GM18505 (cell line): Measurements from ENCODE around the gene CCDC117.
"Not testable (repeated sequence)": the region's sequence is repeated elsewhere in the genome, so short reads cannot be mapped to it uniquely, and the experiment has no call there.

Experiments
- ATAC-seq: cut with Tn5 transposase; IDR thresholded peaks from one replicate; pipeline ENCODE4 v1.9.1; 2021; ENCODE audit not compliant: unreplicated experiment
- POLR2A ChIP-seq: IDR thresholded peaks from 4 replicates; pipeline ENCODE4 v1.6.1; 2011; ENCODE audit warnings: borderline replicate concordance; ENCODE audit not compliant: insufficient read depth, insufficient read length; ENCODE audit errors: extremely low read depth

Gene CCDC117

DNA sequence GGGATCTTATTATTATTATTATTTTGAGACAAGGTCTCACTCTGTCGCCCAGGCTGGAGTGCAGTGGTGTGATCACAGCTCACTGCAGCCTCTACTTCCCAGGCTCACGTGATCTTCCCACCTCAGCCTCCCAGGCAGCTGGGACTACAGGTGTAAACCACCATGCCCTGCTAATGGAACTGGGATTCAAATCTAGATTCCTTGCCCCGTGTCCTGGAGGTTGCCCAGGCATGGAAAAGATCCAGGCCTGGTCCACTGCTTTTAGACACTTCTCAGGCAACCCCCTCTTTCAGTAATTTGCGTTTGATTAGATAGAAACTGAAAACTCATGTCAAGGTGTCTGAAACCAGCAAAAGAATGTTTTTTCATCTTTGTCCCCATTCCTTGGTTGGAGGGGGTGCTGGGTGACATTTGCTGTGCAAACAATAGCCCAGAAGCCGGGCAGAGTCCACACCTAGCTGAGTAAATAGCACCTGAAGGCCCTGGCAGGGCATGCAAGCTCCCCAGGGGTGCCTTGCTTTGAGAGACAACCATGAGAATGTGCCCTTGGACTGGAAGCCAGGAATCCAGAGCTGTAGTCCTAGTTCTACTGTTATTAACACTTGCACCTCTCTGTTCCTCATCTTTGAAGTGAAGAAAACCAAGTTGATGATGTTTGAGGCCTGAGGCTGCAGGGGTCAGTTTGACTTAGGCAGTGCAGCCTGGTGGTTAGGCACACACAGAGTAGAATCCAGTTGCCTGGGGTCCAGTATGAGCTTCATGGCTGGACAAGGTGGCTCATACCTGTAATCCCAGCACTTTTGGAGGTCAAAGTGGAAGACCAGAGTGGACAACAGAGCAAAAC is 47.0 kb downstream of the CCDC117 start:
- TF ChIP-seq POLR2A: no peak
- ATAC-seq: no peak

DNA sequence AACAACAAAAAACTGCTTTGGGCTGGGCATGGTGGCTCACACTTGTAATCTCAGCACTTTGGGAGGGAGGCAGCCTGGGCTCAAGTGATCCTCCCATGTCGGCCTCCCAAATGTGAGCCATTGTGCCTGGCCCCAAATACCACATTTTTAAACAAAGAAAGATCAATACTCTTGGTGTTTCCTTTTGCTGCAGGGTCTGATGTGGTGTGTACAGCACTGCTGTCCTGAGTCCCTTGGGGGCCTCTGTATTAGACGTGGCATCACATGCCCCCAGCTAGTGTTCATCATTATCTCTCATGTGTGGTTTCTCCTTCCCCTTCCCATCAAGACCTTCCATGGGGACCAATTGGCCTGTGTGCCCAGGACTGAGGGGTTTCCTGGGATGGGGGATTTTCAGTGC is 48.4 kb downstream of the CCDC117 start:
- TF ChIP-seq POLR2A: no peak
- ATAC-seq: no peak

DNA sequence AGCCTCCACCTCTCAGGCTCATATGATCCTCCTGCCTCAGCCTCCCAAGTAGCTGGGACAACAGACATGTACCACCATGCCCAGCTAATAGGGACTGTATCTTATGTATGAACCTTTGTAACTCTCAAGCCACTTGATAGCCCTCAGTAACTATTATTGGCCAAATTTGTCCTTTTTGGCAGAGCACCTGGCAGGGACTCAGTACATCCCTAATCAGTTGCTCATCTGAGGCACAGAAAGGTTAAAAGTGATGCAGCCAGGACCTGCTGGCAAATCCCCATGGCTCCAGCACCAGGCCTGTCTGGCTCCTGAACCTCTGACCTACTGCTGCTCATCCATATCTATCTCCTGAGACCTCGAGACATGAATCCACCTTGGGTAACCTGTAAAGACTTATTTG is 49.0 kb downstream of the CCDC117 start:
- TF ChIP-seq POLR2A: no peak
- no peak for ATAC-seq

DNA sequence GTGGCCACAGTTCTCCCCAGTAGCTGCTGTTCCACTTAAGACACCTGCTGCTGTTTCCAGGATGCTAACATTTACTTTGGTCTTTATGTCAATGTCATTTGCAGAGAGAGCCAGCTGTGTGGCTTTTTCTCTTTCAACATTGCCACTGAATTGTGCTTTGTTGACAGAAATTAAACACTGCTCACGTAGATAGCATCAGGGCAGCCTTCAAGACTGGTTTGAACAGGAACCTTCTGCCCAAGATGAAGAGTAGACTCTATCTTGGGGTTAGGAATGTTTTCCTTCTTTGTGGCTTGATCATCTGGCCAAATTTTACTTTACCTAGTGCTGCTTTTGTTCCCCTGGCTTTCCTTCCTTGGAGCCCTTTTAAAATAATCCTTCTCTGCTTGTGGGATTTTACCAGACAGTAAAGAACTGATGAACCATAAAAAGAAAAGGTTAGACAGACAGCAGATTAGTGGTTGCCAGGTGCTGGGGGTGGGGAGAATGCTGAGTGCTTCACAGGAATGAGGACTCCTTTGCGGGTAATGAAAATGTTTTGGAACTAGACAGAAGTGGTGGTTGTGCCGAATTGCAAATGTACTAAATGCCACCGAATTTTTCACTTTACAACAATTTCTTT is 50.5 kb downstream of the CCDC117 start:
- ATAC-seq: no peak
- no peak for TF ChIP-seq POLR2A

DNA sequence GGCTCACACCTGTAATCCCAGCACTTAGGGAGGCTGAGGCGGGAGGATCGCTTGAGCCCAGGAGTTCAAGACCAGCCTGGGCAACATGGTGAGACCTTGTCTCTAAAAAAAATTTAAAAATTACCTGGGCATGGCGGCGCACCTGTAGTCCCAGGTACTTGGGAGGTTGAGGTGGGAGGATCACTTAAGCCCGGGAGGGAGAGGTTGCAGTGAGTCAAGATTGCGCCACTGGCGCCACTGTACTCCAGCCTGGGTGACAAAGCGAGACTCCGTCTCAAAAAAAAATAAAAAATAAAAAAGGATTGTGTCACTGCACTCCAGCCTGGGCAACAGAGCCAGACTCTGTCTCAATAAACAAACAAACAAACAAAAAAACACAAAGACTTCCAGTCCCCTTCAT is 52.0 kb downstream of the CCDC117 start:
- ATAC-seq: not testable (repeated sequence)

DNA sequence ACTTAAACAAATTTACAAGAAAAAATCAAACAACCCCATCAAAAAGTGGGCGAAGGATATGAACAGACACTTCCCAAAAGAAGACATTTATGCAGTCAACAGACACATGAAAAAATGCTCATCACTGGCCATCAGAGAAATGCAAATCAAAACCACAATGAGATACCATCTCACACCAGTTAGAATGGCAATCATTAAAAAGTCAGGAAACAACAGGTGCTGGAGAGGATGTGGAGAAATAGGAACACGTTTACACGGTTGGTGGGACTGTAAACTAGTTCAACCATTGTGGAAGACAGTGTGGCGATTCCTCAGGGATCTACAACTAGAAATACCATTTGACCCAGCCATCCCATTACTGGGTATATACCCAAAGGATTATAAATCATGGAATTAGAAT is 53.9 kb downstream of the CCDC117 start:
- not testable (repeated sequence) for ATAC-seq

DNA sequence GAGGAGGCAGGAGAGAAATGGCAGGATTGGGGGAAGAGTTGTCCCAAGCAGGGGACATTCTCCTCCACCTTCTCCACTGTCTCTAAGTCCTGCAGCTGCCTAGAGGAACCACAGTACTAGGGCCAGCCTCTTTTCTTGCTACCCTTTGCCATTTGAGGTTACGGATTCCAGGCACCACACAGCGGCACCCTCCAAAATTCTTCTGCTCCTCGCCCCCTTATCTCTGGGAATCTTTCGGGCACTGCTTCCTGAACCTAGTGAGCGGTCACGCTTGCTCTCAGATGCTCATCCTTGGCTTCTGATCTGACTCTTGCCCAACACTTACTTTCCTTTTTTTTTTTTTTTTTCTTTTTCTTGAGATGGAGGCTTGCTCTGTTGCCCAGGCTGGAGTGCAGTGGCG is 54.4 kb downstream of the CCDC117 start:
- ATAC-seq: no peak
- no peak for TF ChIP-seq POLR2A

DNA sequence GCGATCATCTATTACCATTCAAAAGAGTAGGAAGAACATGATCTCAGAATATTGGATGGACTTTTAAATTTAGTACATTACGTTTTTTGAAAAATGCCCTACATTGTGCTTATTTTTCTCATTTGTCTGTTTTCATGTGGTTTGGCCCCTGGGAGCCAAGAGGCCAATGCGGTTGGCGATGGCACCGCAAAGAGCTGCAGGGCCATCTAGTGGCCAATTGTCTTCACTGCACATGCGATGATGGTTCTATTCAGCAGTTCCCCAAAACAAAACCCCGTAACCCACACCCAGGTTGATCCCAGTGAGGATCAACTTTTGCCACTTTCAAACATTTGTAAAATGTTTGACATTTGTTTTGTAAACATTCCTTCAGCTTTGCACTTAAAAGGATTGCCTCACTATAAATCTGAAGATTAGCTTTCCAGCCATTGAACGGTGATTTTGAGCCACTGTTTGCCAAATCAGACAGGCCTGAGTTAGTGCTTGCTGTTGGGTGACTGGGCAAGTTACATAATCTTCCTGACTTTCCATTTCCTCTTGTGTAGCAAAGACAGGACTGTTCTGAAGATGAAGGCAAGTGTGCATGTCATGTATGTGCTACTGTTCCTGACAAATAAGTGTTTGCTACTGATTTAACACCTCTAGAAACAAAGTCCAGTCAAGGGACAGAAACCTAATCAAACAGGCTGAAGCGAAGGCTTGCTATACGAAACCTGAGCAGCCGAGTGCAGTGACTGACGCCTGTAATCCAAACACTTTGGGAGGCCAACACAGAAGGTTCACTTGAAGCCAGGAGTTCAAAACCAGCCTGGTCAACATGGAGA is 57.1 kb downstream of the CCDC117 start:
- no peak for TF ChIP-seq POLR2A
- no peak for ATAC-seq

DNA sequence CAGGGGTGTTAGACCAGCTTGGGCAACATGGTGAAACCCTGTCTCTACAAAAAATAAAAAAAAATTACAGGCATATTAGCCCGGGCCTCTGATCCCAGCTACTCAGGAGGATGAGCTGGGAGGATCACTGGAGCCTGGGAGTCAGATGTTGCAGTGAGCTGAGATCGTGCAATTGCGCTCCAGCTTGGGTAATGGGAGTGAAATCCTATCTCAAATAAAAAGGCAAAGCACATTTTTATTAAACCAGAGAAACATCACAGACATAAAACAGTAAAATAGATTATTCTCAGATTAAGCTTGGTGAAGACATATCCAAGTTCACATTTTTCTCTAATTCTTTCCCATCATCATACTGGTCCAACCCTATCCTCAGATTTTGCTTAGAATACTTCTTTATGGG is 57.9 kb downstream of the CCDC117 start:
- TF ChIP-seq POLR2A: no peak
- ATAC-seq: no peak

DNA sequence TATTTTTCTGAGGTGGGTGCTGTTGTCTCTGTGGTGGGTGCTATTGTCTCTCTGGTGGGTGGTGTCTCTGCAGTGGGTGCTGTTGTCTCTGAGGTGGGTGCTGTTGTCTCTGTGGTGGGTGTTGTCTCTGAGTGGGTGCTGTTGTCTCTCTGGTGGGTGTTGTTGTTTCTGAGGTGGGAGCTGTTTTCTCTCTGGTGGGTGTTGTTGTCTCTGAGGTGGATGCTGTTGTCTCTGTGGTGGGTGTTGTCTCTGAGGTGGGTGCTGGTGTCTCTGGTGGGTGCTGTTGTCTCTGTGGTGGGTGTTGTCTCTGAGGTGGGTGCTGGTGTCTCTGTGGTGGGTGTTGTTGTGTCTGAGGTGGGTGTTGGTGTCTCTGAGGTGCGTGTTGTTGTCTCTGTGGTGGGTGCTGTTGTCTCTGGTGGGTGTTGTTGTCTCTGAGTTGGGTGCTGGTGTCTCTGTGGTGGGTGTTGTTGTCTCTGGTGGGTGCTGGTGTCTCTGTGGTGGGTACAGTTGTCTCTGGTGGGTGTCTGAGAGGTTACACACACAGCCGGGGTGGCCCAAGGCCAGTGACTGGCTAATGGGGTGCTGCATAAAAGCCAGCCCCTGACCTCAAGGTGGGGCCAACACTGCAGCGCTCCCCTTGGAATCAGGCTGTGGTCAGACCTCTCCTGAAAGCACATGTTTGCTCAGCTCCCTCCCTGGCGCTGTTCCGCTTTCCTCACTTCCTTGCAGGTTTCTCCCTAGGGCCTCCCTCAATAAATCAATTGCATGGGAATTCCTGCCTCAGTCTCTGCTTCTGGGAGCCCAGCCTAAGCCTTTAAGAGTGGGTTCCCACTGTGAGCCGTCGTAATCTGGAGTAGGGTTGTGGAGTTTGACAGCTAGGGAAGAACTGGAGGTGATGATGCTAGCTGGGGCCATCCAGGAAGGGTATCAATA is 58.9 kb downstream of the CCDC117 start:
- no peak for ATAC-seq
- TF ChIP-seq POLR2A: no peak

DNA sequence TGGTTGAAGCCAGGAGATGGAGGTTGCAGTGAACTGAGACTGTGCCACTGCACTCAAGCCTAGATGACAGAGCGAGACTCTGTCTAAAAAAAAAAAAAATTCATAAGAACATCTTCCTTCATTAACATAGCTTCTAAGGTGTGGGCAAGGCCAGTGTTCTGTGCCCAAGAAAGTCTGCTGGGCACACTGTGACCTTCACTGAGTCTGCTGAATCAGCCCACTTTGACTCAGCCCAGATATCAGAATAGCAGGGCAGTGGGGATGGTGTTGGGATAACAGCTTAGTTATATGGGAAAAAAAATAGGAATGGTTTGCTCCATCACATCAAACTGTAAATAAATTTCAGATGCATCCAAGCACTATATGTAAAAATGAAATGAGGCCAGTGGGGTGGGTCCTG is 60.2 kb downstream of the CCDC117 start:
- no peak for TF ChIP-seq POLR2A
- no peak for ATAC-seq

DNA sequence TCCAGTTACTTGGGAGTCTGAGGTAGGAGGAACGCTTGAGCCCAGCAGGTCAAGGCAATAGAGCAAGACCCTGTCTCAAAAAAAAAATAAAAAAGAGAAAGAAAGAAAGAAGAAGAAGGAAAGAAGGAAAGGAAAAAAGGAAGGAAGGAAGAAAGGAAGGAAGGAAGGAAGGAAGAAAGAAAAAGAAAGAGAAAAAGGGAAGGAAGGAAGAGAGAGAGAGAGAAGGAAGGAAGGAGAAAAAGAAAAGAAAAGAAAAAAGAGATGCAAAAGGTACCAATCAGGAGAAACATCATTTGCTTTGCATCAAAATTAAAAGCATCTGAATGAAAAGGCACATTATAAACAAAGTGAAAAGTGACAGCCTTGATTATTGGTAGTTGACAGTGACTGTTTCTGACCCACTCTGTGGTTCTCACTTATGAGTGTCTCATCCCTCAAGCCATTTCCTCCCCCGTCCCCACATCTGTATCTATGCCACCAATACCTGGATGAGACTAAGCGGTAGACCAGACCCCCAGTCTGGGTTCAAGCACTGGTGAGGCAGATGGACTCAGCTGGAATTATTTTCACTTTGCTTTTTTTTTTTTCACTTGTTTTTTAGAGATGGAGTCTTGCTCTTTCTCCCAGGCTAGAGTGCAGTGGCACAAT is 60.9 kb downstream of the CCDC117 start:
- TF ChIP-seq POLR2A: no peak
- ATAC-seq: no peak
